Left ventricle myocardium inferior (tissue), 1 donor: ENCODE results near the gene WNT9B. TPM values are rescaled to one million over a fixed set of nuclear protein-coding genes. Genes with fewer than 3 reads are reported as not detected.
A peak's percentile ranks its signal among the peaks of the same experiment; 100 is the strongest.

ENCODE experiments used
- DNase-seq: peaks from one replicate; pipeline ENCODE4 v3.0.0-alpha.2; 2020
- H3K27ac ChIP-seq: fragments of 200-600 bp; replicated peaks from 2 replicates; pipeline ENCODE4 v1.8.0; 2021
- H3K27me3 ChIP-seq: fragments of 200-600 bp; 2 replicates; pipeline ENCODE4 v1.8.0; 2021; ENCODE audit warnings: low read depth
- H3K36me3 ChIP-seq: fragments of 200-600 bp; 2 replicates; pipeline ENCODE4 v1.8.0; 2021
- H3K4me1 ChIP-seq: fragments of 200-600 bp; 2 replicates; pipeline ENCODE4 v1.8.0; 2021
- H3K4me3 ChIP-seq: fragments of 200-600 bp; 2 replicates; pipeline ENCODE4 v1.8.0; 2021; ENCODE audit warnings: mild to moderate bottlenecking, moderate library complexity
- H3K9me3 ChIP-seq: fragments of 200-600 bp; replicated peaks from 2 replicates; pipeline ENCODE4 v1.8.0; 2021
- intact Hi-C: fragments of 100-400 bp; cut with micrococcal nuclease; formaldehyde crosslinking; loops from one replicate; pipeline ENCODE4 v1.11.0; 2022
- long read RNA-seq: library from polyadenylated mRNA; unstranded; transcript quantifications from one replicate; pipeline ENCODE4 v2.0.0, GENCODE V29; 2021
- total RNA-seq: library from RNA; stranded (reverse); fragmentation: NEBNext Ultra II Directional; extraction: Animal tissue kit (Norgen Biotek cat#: 25700); gene quantifications from one replicate; pipeline ENCODE4 v1.2.1, GENCODE V29; 2021
- TF ChIP-seq, protein P1 (sequence below): fragments of 200-600 bp; IDR thresholded peaks from 2 replicates; pipeline ENCODE4 v1.8.0; 2021; ENCODE audit warnings: antibody characterized with exemption, mild to moderate bottlenecking, borderline replicate concordance
- donor health status: DM: no; HTN: yes; CAD: no; lungs with severe emphysema.

Gene WNT9B
- total RNA-seq = 0.85 TPM
- long read RNA-seq, partial matches to known transcripts = 1 of 1 reads
- long read RNA-seq, other reads (novel, unspliced or antisense) = 0 of 1 reads

DNA sequence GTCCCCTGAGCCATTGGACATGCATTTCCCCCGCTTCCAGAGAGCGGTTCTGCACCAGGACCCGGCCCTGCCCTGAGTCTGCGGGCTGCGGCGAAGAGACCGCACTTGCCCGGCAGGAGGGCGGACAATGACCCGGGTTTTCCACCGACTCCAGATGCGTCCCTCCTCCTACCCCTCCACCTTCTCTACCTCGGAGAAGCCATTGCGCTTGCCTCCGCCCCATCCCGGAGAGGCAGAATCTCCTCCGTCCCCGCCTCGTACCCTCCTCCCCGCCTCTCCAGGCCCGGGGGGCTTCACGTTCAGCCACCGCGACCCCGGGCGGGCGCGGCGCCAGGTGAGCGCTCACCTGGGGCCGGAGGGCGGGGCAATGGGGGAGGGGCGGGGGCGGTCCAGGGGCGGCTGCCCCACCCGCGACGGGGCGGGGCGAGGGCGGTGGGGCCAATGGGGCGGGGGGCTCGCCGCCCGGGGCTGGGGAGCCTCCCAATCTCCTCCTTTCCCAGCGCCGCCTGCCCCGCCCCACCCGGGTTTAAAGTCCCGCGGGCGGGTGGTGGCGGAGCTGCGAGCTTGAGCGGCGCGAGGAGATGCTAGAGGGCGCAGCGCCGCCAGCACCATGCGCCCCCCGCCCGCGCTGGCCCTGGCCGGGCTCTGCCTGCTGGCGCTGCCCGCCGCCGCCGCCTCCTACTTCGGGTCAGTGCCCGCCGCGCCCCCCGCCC, at the start of gene WNT9B:
Gene WNT9B (plus strand): TSS at position 555 of the 713 bp plus-strand sequence. CDS start 56 bp downstream, at position 611.
- intact Hi-C loops = no loop called here
- DNase-seq = no peak
- Histone ChIP-seq H3K36me3 (no peaks in the 10 kb centered on the region), H3K9me3 (no peaks in the 10 kb centered on the region), H3K27me3 (peaks cover 86% of the 10 kb centered on the region), H3K27ac (no peak within 1 kb of the TSS), H3K4me3 (peak within 1 kb of the TSS; percentile 64), H3K4me1 (peaks cover 13% of the 10 kb centered on the region)
- TF ChIP-seq, protein P1, sequence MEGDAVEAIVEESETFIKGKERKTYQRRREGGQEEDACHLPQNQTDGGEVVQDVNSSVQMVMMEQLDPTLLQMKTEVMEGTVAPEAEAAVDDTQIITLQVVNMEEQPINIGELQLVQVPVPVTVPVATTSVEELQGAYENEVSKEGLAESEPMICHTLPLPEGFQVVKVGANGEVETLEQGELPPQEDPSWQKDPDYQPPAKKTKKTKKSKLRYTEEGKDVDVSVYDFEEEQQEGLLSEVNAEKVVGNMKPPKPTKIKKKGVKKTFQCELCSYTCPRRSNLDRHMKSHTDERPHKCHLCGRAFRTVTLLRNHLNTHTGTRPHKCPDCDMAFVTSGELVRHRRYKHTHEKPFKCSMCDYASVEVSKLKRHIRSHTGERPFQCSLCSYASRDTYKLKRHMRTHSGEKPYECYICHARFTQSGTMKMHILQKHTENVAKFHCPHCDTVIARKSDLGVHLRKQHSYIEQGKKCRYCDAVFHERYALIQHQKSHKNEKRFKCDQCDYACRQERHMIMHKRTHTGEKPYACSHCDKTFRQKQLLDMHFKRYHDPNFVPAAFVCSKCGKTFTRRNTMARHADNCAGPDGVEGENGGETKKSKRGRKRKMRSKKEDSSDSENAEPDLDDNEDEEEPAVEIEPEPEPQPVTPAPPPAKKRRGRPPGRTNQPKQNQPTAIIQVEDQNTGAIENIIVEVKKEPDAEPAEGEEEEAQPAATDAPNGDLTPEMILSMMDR = no peak

GRCh38 chr17:46802800-46803199, 48.6 kb upstream of the WNT9B start:
- no peak overlapping the region for H3K27ac ChIP-seq
- H3K9me3 ChIP-seq = no peaks in the 10 kb centered on the region
- TF ChIP-seq, protein P1 = no peak
- peaks cover 42% of the 10 kb centered on the region for H3K27me3 ChIP-seq
- no peaks in the 10 kb centered on the region for H3K4me1 ChIP-seq
- no peaks in the 10 kb centered on the region for H3K36me3 ChIP-seq
- H3K4me3 ChIP-seq = no peak overlapping the region
- intact Hi-C loops = no loop called here
- DNase-seq = no peak

- intact Hi-C loops = no loop called here
- H3K4me3 ChIP-seq = no peak overlapping the region
- TF ChIP-seq, protein P1 = no peak
- H3K36me3 ChIP-seq = no peaks in the 10 kb centered on the region
- no peaks in the 10 kb centered on the region for H3K9me3 ChIP-seq
- H3K27ac ChIP-seq = no peak overlapping the region
- peaks cover 46% of the 10 kb centered on the region for H3K27me3 ChIP-seq
- no peaks in the 10 kb centered on the region for H3K4me1 ChIP-seq
- DNase-seq = no peak
Observed at GRCh38 chr17:46803544-46803943, 47.8 kb upstream of the WNT9B start.

- Histone ChIP-seq H3K36me3 (no peaks in the 10 kb centered on the region), H3K4me3 (no peak overlapping the region), H3K27ac (no peak overlapping the region), H3K9me3 (no peaks in the 10 kb centered on the region), H3K27me3 (peaks cover 50% of the 10 kb centered on the region), H3K4me1 (no peaks in the 10 kb centered on the region)
- intact Hi-C loops = no loop called here
- TF ChIP-seq, protein P1 = no peak
- no peak for DNase-seq
Observed at GRCh38 chr17:46805771-46806170, 45.6 kb upstream of the WNT9B start.

- intact Hi-C loops = no loop called here
- TF ChIP-seq, protein P1 = no peak
- peaks cover 52% of the 10 kb centered on the region for H3K27me3 ChIP-seq
- DNase-seq = no peak
- H3K36me3 ChIP-seq = no peaks in the 10 kb centered on the region
- H3K4me3 ChIP-seq = no peak overlapping the region
- no peaks in the 10 kb centered on the region for H3K9me3 ChIP-seq
- no peaks in the 10 kb centered on the region for H3K4me1 ChIP-seq
- no peak overlapping the region for H3K27ac ChIP-seq
Observed at GRCh38 chr17:46809110-46809571, 42.2 kb upstream of the WNT9B start.
